GM23248 (cell line): ENCODE measurements around the gene ZNF75A. TPM values are rescaled to one million over a fixed set of nuclear protein-coding genes. Genes with fewer than 3 reads are reported as not detected.

Experiments
- DNase-seq: peaks from one replicate; pipeline ENCODE4 v3.0.0-alpha.2; 2015
- H2AFZ ChIP-seq: fragments of 200-600 bp; sonication (generic); 2 replicates; pipeline ENCODE4 v1.6.1; 2016; ENCODE audit warnings: antibody characterized with exemption
- H3F3A ChIP-seq: fragments of 200-600 bp; sonication (generic); 2 replicates; pipeline ENCODE4 v1.6.1; 2016; ENCODE audit warnings: mild to moderate bottlenecking, antibody characterized with exemption, mixed run types; ENCODE audit not compliant: insufficient read depth
- H3K27ac ChIP-seq: fragments of 200-600 bp; sonication (generic); 2 replicates; pipeline ENCODE4 v1.5.1; 2016; ENCODE audit warnings: mild to moderate bottlenecking
- H3K27me3 ChIP-seq: fragments of 200-600 bp; sonication (generic); replicated peaks from 2 replicates; pipeline ENCODE4 v1.6.1; 2016; ENCODE audit warnings: mild to moderate bottlenecking; ENCODE audit not compliant: insufficient read depth
- H3K36me3 ChIP-seq: fragments of 200-600 bp; sonication (generic); 2 replicates; pipeline ENCODE4 v1.6.1; 2016; ENCODE audit warnings: low read depth, mild to moderate bottlenecking
- H3K4me1 ChIP-seq: fragments of 200-600 bp; sonication (generic); 2 replicates; pipeline ENCODE4 v1.6.1; 2016; ENCODE audit warnings: mild to moderate bottlenecking; ENCODE audit not compliant: insufficient read depth
- H3K4me2 ChIP-seq: fragments of 200-600 bp; sonication (generic); one replicate; pipeline ENCODE4 v1.6.1; 2016; ENCODE audit warnings: mild to moderate bottlenecking; ENCODE audit not compliant: unreplicated experiment
- H3K4me3 ChIP-seq: fragments of 200-600 bp; sonication (generic); 2 replicates; pipeline ENCODE4 v1.5.1; 2016; ENCODE audit warnings: mild to moderate bottlenecking
- H3K79me2 ChIP-seq: fragments of 200-600 bp; sonication (generic); 2 replicates; pipeline ENCODE4 v1.6.1; 2016; ENCODE audit warnings: mild to moderate bottlenecking; ENCODE audit not compliant: insufficient read depth
- H3K9ac ChIP-seq: fragments of 200-600 bp; sonication (generic); 2 replicates; pipeline ENCODE4 v1.6.1; 2016; ENCODE audit warnings: mild to moderate bottlenecking
- H3K9me2 ChIP-seq: fragments of 200-600 bp; sonication (generic); 2 replicates; pipeline ENCODE4 v1.6.1; 2016; ENCODE audit warnings: mixed run types, mild to moderate bottlenecking, moderate library complexity; ENCODE audit not compliant: insufficient read depth
- H3K9me3 ChIP-seq: fragments of 200-600 bp; sonication (generic); one replicate; pipeline ENCODE4 v1.6.1; 2017; ENCODE audit warnings: low read depth
- H4K20me1 ChIP-seq: fragments of 200-600 bp; sonication (generic); 2 replicates; pipeline ENCODE4 v1.6.0; 2016; ENCODE audit not compliant: insufficient read depth
- EZH2 ChIP-seq: fragments of 200-600 bp; sonication (generic); IDR thresholded peaks from 2 replicates; pipeline ENCODE4 v1.6.1; 2018; ENCODE audit warnings: antibody characterized with exemption, mild to moderate bottlenecking; ENCODE audit not compliant: insufficient read depth, poor library complexity, severe bottlenecking
- EZH2phosphoT487 ChIP-seq: fragments of 200-600 bp; sonication (generic); IDR thresholded peaks from 2 replicates; pipeline ENCODE4 v1.6.1; 2018; ENCODE audit warnings: antibody characterized with exemption, moderate library complexity, mild to moderate bottlenecking, low read depth; ENCODE audit not compliant: insufficient read depth
- whole genome bisulfite sequencing, 2 experiments: methylation state at CpG; one replicate each; pipeline ENCODE4 v1.1.6; 2015 to 2017; ENCODE audit warnings: low lambda C conversion rate in 2 of 2, low coverage in 1 of 2; ENCODE audit errors: missing lambda C conversion rate in 2 of 2; 5-methylcytosine and 5-hydroxymethylcytosine counted together
- in situ Hi-C: fragments of 300-500 bp; cut with MboI; formaldehyde crosslinking; loops from 2 replicates; pipeline ENCODE4 v1.15.0; 2020
- polyA plus RNA-seq: library from polyadenylated mRNA; unstranded; fragments of >200 nt; fragmentation: Nextera tagmentation; extraction: Ambion mirVana; gene quantifications from 2 replicates; pipeline ENCODE4 v1.2.1, GENCODE V29; 2016
- total RNA-seq: library from RNA; depleted of rRNA; stranded (reverse); fragments of >200 nt; shearing (Covaris generic); gene quantifications from 2 replicates; pipeline ENCODE4 v1.2.3, GENCODE V29; 2014

The ZNF75A gene
- total and polyA plus RNA-seq, 2 experiments from 2014 or later: 16.7 to 17.2 TPM

DNA sequence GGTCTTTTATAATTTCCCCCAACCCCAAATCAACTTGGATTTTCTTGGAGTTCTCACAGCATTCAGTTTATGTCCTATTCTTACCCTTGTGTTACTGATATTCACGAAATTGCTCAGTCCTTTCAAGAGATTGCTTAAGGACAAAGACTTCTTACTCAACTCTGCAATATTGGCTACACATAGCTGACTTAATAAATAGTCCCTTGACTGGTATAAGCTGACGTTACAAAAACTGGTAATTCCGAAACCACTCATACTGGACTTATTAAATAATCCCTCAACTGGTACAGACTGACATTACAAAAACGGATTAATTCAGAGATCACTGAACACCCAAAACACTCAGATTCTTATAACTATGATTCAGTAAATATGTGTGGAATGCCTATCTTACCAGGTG lies 927 bp upstream of the ZNF75A start:
- Histone ChIP-seq H3K4me1 (peaks cover 7% of the 10 kb centered on the region), H3K9me3 (peaks cover 9% of the 10 kb centered on the region), H3K27ac (peak overlapping the region; percentile 92), H3K36me3 (peaks cover 51% of the 10 kb centered on the region), H3F3A (peaks cover 10% of the 10 kb centered on the region), H3K27me3 (no peaks in the 10 kb centered on the region), H4K20me1 (no peaks in the 10 kb centered on the region), H3K4me3 (peak overlapping the region; percentile 85), H2AFZ (peak overlapping the region; percentile 83), H3K4me2 (peak overlapping the region; percentile 91), H3K79me2 (peaks cover 88% of the 10 kb centered on the region), H3K9me2 (no peaks in the 10 kb centered on the region), H3K9ac (peak overlapping the region; percentile 91)
- 80 to 85% methylated on average over 4 of the region's 4 CpGs for WGBS, 2 experiments
- peak; percentile 32 for DNase-seq
- in situ Hi-C loops: no loop called here
- TF ChIP-seq EZH2phosphoT487: no peak
- no peak for TF ChIP-seq EZH2

DNA sequence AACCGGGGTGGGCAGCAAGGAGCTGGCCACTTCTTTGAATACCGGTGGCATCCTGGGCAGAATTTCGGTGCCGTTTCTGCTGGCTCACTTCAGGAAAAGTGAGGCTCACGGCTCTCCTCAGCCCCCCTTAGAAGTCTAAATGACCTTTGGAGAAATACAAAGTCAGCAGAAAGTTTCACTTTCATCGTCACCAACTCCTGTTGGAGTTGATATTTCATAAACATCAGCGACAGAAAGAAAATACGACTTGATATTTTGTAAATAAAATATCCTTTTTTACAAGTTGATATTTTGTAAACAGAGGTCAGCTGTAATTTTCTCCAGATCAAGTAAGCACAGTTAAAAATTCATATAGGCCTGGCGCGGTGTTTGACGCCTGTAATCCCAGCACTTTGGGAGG lies 781 bp downstream of the ZNF75A start:
- TF ChIP-seq EZH2 (no peak), EZH2phosphoT487 (no peak)
- Histone ChIP-seq H3K79me2 (peaks cover 71% of the 10 kb centered on the region), H3K27me3 (no peaks in the 10 kb centered on the region), H3F3A (peaks cover 8% of the 10 kb centered on the region), H3K36me3 (peaks cover 48% of the 10 kb centered on the region), H3K27ac (peak overlapping the region; percentile 92), H3K4me3 (peak overlapping the region; percentile 85), H3K4me1 (peaks cover 7% of the 10 kb centered on the region), H2AFZ (peak overlapping the region; percentile 83), H4K20me1 (no peaks in the 10 kb centered on the region), H3K4me2 (peak overlapping the region; percentile 91), H3K9ac (peak overlapping the region; percentile 91), H3K9me2 (no peaks in the 10 kb centered on the region), H3K9me3 (peaks cover 9% of the 10 kb centered on the region)
- no peak for DNase-seq
- in situ Hi-C loops: no loop called here
- WGBS, 2 experiments: 72 to 75% methylated on average over 11 of the region's 11 CpGs

DNA sequence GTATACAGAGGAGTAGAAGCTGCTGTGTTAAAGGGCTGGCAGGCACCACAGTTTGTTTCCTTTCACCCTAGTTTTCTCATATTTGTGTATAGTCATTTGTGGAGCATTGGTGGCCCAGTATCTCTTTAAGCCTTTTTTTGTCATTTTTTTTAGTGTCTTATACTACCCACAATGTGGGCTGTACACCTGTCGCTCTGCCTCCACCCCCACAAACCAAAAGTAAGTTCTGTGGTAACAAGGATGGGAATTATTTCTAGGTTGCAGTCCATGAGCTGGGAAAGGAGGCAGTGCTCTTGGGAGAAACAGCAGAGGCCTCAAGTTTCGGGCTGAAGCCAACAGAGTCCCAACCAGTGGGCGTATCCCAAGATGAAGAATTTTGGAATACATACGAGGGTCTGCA lies 6.2 kb downstream of the ZNF75A start:
- in situ Hi-C loops: no loop called here
- H3K9ac ChIP-seq: no peak overlapping the region
- peaks cover 26% of the 10 kb centered on the region for H3K79me2 ChIP-seq
- H3K4me3 ChIP-seq: no peak overlapping the region
- no peaks in the 10 kb centered on the region for H4K20me1 ChIP-seq
- TF ChIP-seq EZH2: no peak
- TF ChIP-seq EZH2phosphoT487: no peak
- H3F3A ChIP-seq: peaks cover under 1% of the 10 kb centered on the region; the same call in 1 of the 2 replicates
- H2AFZ ChIP-seq: no peak overlapping the region
- no peak overlapping the region for H3K4me2 ChIP-seq
- H3K9me2 ChIP-seq: no peaks in the 10 kb centered on the region
- DNase-seq: no peak
- no peaks in the 10 kb centered on the region for H3K4me1 ChIP-seq
- WGBS, 2 experiments: 94 to 97% methylated on average over 4 of the region's 4 CpGs
- no peak overlapping the region for H3K27ac ChIP-seq
- peaks cover 13% of the 10 kb centered on the region for H3K9me3 ChIP-seq
- H3K27me3 ChIP-seq: no peaks in the 10 kb centered on the region
- peaks cover 63% of the 10 kb centered on the region for H3K36me3 ChIP-seq

DNA sequence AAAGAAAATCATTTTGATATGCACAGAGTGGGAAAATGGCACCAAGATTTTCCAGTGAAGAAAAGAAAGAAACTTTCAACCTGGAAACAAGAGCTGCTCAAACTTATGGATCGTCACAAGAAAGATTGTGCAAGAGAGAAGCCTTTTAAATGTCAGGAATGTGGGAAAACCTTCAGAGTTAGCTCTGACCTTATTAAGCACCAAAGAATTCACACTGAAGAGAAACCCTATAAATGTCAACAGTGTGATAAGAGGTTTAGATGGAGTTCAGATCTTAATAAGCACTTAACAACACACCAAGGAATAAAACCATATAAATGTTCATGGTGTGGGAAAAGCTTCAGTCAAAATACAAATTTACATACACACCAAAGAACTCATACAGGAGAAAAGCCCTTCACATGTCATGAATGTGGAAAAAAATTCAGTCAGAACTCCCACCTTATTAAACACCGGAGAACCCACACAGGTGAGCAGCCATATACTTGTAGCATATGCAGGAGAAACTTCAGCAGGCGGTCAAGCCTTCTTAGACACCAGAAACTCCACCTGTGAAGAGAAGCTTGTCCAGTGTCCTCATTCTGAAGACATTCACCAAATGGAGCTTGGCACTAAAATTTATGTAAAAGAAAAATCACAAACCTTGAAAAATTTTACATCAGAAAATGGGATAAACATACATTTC lies 12.2 kb downstream of the ZNF75A start:
- Histone ChIP-seq H3K79me2 (no peaks in the 10 kb centered on the region), H4K20me1 (no peaks in the 10 kb centered on the region), H3K4me2 (no peak overlapping the region), H3K27me3 (no peaks in the 10 kb centered on the region), H3K27ac (no peak overlapping the region), H2AFZ (no peak overlapping the region), H3K4me1 (no peaks in the 10 kb centered on the region), H3K9me2 (no peaks in the 10 kb centered on the region), H3K9ac (no peak overlapping the region), H3K9me3 (peaks cover 26% of the 10 kb centered on the region), H3K4me3 (no peak overlapping the region), H3F3A (peaks cover 10% of the 10 kb centered on the region; the same call in 1 of the 2 replicates), H3K36me3 (peaks cover 57% of the 10 kb centered on the region)
- 95 to 100% methylated on average over 3 of the region's 3 CpGs for WGBS, 2 experiments
- in situ Hi-C loops: no loop called here
- peak; percentile 10 for DNase-seq
- TF ChIP-seq EZH2 (no peak), EZH2phosphoT487 (no peak)
